ENCODE results near the gene NAIF1.
A peak's percentile ranks its signal among the peaks of the same experiment; 100 is the strongest.
"Not testable (repeated sequence)": the region's sequence is repeated elsewhere in the genome, so short reads cannot be mapped to it uniquely, and the experiment has no call there.

NAIF1 gene

GRCh38 chr9:128084746-128085145 is 17.6 kb upstream of the NAIF1 start:
- no peak for DNase-seq

- DNase-seq = no peak
Measured at GRCh38 chr9:128082151-128082550, 15.0 kb upstream of the NAIF1 start.

GRCh38 chr9:128081056-128081455 is 13.9 kb upstream of the NAIF1 start:
- DNase-seq = no peak

- DNase-seq = no peak
Measured at GRCh38 chr9:128080206-128080605, 13.1 kb upstream of the NAIF1 start.

GRCh38 chr9:128078504-128079434 is 11.6 kb upstream of the NAIF1 start:
- DNase-seq = no peak

- DNase-seq = no peak
Measured at GRCh38 chr9:128077847-128078503, 10.9 kb upstream of the NAIF1 start.

- no peak for DNase-seq
Measured at GRCh38 chr9:128073253-128073886, 6.2 kb upstream of the NAIF1 start.

GRCh38 chr9:128072144-128073021 is 5.3 kb upstream of the NAIF1 start:
- DNase-seq = no peak

- DNase-seq = not testable (repeated sequence)
Measured at GRCh38 chr9:128071475-128071874, 4.4 kb upstream of the NAIF1 start.

GRCh38 chr9:128070874-128071273 is 3.8 kb upstream of the NAIF1 start:
- DNase-seq = no peak

- DNase-seq = no peak
Measured at GRCh38 chr9:128068386-128069205, 1.5 kb upstream of the NAIF1 start.

GRCh38 chr9:128067645-128068385 is 695 bp upstream of the NAIF1 start, which contains the start of gene SLC25A25:
SLC25A25 (plus strand) TSS chr9:128068232; CDS start chr9:128068320, 88 bp downstream.
- peak; percentile 99 for DNase-seq

- no peak for DNase-seq
Measured at GRCh38 chr9:128065907-128066712, 1.0 kb downstream of the NAIF1 start.

- DNase-seq = no peak
Measured at GRCh38 chr9:128062846-128063831, 4.0 kb downstream of the NAIF1 start.

GRCh38 chr9:128062279-128062678 is 4.8 kb downstream of the NAIF1 start:
- DNase-seq = no peak

GRCh38 chr9:128061275-128061960 is 5.7 kb downstream of the NAIF1 start:
- DNase-seq = no peak

- no peak for DNase-seq
Measured at GRCh38 chr9:128059365-128059983, 7.6 kb downstream of the NAIF1 start.
